Stimulated activated CD4-positive, alpha-beta T cell treated with anti-CD3 and anti-CD28 coated beads, Interleukin-15, amount 100 ng/mL, for 1 hour (primary cell): ENCODE results near the gene PMPCA.
A peak's percentile ranks its signal among the peaks of the same experiment; 100 is the strongest.

Source experiments
- DNase-seq, 2 donors: peaks; one replicate each; pipeline ENCODE4 v3.0.0-alpha.2; 2020; ENCODE audit warnings: low read depth in 1 of 2, low spot score in 1 of 2

The PMPCA gene

DNA sequence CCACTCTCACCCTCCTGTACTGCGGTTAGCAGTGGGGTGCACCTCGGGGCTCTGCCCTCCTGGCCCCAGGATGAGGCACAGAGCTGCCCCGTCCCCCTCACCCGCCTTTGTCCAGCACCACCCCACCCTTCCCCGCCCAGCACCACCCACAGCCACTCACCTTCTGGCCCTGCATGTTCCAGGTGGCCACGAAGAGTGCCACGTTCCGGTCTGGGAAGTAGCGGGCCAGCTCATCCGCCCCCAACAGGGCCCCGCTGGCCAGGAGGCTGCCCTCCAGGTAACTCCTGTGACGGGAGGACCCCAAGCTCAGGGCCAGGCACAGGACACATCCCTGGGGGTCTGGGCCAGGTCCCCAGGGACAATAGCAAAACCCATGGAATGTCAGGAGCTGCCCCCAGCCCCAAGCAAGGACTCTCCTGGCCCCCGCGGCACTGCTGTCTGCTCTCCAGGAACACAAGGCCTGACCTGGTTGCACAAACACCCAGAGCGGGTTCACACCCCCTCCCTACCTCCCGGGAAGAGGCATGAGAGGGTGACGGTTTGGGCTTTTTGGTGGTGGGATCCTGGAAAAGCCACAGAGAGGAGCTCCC is 24.2 kb downstream of the PMPCA start:
- no peak for DNase-seq

DNA sequence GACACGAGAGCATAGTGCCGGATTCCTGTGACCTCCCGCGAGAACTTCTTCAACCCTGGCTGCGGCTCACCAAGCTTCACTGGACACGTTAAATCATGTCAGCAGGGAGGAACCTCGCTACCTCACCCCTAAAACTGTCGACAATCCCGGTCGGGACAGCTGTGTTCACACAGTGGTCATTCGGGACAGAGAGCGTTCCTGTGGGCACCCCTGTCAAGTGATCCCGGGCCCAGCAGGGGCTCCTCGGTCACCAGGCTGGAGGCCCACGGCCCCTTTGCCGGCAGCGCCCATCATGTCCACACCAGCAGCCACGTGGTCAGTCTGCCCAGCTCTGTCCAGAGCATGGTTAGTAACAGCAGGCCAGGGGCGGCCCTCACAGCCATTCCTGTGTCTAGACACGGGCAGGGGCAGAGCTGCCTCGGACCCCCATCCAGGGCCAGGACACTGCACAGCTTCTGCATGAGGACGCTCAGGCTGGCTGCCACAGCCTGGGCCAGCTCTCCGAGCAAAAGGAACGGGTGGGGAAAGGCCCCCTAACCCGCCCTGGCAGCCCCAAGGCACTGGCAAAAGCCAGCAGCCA is 25.7 kb downstream of the PMPCA start:
- no peak for DNase-seq

GRCh38 chr9:136437430-136437829 is 27.0 kb downstream of the PMPCA start:
- no peak for DNase-seq

DNA sequence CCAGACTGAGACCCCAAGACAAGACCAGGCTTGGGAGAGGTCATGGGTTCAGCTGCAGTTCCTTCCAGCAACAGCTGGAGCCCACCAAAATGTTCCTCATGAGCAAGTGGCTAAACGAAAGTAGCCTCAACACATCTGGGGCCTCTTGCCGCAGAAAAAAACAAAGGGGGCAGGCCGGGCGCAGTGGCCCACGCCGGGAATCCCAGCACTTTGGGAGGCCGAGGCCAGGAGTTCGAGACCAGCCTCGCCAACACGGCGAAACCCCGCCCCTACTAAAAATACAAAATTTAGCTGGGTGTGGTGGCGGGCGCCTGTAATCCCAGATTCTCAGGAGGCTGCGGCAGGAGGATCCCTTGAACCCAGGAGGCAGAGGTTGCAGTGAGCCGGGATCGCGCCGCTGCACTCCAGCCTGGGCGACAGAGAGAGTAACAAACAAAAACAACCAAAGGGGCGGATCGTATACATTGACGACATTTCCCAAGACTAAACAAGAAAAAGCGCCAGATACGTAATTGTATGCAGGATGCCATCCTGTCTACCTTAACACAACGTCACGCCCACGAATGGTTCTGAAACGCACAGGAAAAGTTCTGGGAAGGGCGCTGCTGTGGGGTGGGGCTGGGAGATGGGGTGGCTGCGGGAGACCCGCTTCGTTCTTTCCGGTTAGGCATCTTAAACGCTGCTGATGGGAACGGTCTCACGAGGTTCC is 27.5 kb downstream of the PMPCA start:
- DNase-seq = no peak

DNA sequence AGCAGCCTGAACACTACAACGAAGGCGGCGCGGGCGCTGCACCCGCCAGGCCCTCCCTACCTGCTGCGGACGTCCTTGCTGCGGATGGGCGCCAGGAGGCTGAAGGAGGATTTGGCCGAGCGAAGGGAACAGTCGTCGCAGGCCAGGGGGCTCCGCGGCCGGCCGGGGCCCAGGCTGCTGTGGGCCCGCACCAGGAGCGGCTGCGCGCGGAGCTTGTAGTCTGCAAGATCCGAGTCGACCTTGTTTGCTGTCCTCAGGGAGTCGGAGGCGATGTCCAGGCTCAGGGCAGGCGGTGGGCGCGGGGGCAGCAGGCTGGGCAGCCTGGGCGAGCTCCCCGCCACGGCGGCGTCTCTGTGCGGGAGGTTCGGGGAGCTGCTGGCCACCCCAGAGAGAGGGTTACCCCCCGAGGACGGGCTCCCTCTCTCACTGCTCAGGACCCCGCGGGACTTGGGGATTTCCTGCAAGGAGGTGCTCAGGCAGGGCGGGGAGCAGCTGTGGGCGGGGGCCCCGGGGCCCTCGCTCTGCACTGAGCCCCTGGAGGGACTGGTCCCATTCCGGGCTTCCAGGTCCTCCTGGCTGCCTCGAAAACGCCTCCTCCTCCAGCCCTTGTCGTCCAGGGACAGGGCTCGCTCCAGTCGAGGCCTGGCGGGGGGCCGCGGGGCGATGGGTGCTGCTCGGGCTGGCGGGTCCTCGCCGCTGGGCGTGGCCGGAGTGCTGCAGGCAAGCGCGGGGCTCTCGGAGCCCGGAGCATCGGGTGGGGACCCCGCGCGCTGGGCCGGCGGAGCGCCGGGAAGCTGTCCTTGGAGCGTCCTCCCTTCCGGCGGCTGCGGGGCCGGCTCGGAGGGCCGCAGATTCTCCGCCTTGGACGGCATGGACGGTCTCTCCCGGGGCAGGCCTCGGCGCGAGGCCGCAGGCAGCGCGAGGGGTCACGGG is 28.4 kb downstream of the PMPCA start:
- peak; percentile 34 to 49 for DNase-seq

- DNase-seq = peak; percentile 76 to 87
Measured at GRCh38 chr9:136439481-136440408, 29.3 kb downstream of the PMPCA start, which contains the start of gene INPP5E. Gene INPP5E (minus strand): TSS chr9:136439845. CDS start chr9:136439419, 426 bp downstream.

DNA sequence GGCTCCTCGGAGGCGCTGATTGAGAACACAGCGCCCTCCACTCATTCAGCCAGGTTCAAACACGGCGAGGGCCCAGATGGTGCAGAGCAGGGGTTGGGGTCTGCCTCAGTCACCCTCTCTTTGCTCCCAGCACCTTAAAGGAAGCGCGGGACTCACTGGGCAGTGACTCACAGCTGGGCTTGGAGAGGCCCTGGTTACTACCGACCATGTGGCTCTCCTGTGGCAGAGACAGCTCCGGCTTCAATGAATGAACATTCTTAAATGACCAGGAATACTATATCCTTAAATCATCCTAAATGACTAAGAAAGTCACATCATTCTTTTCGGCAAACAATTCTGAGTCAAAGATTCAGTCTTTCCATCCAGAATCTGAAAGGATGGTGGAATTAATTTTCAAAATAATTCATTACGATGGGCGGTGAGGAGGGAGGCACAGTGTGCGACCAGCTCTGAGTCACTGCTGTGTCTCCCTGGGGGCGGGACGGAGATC is 30.8 kb downstream of the PMPCA start:
- no peak for DNase-seq

- no peak for DNase-seq
Measured at GRCh38 chr9:136441681-136442245, 31.3 kb downstream of the PMPCA start.

DNA sequence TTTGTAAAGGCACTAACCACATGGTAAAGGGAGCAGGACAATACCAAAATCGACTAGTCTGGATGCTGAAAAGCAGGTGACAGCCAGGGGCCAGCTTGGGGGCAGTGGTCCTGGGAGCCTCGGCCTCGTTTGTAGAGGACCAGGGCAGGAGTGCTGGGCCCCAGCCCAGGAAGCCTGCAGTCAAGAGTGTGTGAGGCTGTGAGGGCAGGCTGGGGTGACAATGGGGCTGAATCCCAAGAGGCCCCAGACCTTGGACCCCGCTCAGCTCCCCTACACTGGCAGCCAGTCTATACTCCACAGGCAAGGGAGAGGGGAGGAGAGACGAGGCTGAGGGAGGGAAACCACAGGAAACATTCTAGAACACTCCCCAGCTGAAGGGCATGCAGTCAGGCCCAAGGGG is 31.8 kb downstream of the PMPCA start:
- no peak for DNase-seq

DNA sequence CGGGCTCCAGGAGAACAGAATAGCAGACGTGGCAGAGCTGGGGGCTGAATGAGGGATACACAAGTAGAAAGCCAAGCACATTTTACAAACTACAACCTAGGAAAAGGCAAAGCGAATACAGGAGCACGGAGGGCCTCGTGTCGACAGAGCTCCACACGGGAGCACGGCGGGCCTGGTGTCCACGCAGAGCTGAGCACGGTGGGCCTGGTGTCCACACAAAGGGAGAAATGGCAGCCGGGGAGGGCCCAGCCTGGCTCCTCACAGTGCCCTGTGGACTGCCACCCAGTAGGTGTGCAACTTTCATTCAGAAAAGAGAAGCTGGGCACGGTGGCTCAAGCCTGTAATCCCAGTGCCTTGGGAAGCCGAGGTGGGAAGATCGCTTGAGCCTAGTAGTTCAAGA is 32.6 kb downstream of the PMPCA start:
- no peak for DNase-seq

DNA sequence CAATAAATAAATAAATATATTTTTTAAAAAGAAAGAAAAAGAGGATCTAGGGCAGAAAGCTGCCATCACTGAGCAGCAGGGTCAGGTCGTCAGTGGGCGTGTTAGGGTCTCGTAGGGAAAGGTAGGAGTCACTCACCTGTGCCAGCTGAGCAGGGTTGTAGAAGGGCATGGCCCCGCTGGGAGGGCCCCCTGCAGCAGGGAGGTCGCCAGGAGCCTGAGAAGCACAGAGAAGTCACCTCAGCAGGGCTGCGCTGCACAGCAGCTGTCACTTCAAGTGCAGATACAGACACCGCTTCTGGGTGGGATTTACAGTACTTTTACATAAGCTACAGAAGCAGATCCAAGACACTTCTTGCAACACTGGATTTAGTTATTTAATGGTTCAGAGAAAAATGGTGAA is 33.2 kb downstream of the PMPCA start:
- DNase-seq = no peak

DNA sequence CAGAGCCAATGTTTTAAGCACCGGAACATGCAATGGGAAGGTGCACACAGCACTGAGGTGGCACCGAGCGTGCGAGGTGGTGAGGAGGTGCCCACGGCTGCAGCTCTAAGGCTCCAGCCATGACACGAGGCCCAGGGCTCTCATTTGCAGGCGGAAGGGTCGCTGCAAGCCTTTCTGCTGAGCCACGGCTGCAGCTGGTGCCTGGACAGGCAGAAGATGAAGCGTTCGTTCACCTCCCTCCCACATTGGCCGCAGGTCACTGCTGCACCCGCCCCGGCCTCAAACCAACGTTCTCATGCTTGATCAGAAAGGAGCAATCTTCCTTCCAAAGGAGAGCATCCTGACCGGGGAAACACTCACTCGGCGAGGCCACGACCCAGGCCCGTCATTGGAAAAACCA is 33.6 kb downstream of the PMPCA start:
- no peak for DNase-seq

GRCh38 chr9:136445799-136446198 is 35.3 kb downstream of the PMPCA start:
- no peak for DNase-seq

DNA sequence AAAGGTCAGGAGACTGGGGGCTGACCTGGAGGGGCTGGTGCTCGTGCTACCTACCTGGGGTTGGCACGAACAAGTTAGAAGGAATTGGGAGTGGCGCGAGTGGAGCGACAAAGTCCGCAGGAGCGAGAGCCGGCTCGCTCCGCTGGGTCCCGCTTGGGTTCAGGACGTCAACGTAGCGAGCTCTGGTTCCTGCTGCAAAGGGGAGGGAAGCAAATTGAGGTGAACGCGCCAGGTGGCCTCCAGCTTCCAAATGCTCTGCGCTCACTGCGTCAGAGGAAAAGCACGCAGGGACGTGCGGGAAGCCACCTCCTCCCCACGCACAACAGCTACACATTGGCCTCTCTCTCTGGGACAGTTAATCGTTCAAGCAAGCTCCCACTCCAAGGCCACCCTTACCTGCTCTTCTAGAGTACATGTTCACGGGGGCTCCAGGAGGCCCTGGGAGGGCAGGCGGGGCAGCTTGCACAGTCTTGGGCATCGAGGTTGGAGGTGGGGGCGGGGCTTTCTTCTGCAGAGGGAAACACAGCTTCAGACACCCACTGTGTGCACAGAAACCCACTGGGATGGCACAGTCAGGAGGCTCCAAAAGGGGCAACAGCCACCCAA is 36.8 kb downstream of the PMPCA start:
- no peak for DNase-seq

GRCh38 chr9:136448655-136449054 is 38.2 kb downstream of the PMPCA start:
- DNase-seq = no peak

DNA sequence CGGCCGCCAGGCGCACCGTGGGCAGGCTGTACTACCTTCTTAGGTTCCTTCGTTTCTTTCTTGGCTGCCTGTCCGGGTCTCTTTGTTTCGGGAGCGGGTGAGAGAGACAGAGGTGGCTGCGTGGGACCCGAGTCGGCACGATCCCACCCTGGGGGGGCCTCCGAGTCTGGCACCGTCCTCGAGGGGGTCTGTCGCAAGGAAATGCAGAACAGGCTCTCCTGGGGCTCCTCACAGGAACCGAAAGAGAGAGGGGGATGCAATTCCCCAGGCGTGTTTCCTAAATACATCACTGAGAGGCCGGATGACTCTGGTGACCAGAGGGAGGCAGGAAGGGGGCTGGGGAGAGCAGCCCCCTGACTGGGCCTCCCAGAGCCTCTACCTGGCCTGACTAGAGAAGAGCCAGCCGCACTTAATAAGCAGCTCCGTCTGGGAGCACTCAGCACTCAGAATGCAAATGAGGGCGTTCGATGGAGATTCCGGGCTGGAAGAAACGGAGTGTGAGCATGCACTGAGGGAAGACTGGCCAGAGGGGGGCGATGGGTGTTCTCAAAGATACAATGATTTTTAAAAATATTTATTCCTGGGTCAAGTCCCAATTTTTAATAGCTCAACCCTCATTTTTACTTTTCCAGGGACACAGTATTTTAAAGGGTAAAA is 40.9 kb downstream of the PMPCA start:
- no peak for DNase-seq

DNA sequence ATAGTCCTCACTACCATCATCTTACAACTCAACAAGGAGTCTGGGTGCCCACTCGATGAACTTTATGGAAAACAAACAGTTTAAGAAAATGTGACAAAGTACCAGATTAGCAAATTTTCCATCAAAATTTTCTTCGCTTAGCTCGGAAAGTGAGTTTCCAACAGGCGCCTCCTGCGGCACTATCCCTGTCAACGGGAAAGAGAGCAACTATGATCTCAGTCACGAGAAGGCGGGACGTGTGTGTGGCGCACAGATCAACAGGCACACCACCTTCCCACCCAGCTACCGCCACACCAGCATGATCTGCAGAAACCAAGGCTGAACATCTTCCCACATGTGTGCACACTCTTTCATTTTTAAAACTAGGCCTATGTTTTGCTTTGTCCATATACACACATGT is 42.9 kb downstream of the PMPCA start:
- DNase-seq = no peak

DNA sequence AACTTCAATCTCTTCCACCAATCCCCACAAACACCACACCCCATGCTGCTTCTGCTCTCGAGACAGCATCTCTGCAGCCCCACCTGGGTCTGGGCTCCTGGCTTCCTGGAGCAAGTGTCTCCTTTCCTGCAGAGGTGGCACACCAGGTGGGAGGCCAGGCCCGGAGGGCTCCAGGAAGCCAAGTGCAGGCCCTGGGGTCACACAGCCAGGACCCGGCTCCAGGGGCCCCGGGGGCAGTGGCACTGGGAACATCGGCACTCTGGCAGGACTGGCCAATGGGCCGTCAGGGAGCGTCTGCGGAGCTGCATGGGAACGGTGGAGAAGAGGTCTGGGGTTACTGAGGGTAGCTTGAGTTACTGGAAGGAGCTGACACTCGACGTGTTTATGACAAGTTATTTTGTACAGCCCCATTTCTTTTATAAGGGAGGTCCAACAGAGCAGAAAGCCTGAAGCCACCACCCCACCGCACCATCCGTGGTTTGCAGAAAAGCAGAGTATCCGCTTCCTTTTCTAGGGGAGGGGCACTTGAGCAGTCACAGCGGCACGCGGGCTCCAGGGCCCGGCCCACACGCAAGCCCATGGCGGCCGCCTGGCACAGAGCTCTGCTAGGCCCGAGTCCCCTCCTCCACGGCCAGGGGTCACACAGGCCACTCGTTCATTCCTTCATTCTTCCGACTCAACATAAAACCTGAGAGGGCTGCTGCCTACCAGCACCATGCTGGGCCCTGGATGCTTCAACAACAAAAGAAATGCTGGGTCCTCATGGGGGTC is 43.8 kb downstream of the PMPCA start:
- DNase-seq = no peak
